Mammary epithelial cell (primary cell): ENCODE data around the gene SRPK2.

Experiments used
- CTCF ChIP-seq, 2 donors: IDR thresholded peaks in 1 of 2; conservative IDR thresholded peaks in 1 of 2; 2 replicates each; pipeline ENCODE4 v1.5.1; 2011 to 2012; ENCODE audit warnings: inconsistent platforms in 2 of 2, low read length in 2 of 2, mild to moderate bottlenecking in 2 of 2, control low read depth in 1 of 2, low read depth in 1 of 2; ENCODE audit not compliant: insufficient read depth in 1 of 2; ENCODE audit errors: extremely low read depth in 1 of 2
- EZH2 ChIP-seq: IDR thresholded peaks from 2 replicates; pipeline ENCODE4 v1.6.1; 2012; ENCODE audit warnings: low read length, inconsistent platforms, borderline replicate concordance

- TF ChIP-seq CTCF (conservative IDR thresholded peaks at IDR 0.05 in 1 of 2, IDR thresholded peaks at IDR 0.05 in 1 of 2; ENCODE audit: extremely low read depth in 1 of 2, insufficient read depth in 1 of 2, low read depth in 1 of 2, low read length in 2 of 2) = no peak
- TF ChIP-seq EZH2 = no peak
Measured at GRCh38 chr7:105423987-105424386, 35.3 kb upstream of the SRPK2 start.
